ENCODE data around the gene METTL1. TPM values are rescaled to one million over a fixed set of nuclear protein-coding genes. Genes with fewer than 3 reads are reported as not detected.
A peak's percentile ranks its signal among the peaks of the same experiment; 100 is the strongest.

Gene METTL1
- total and polyA plus RNA-seq, 9 of the 15 experiments (the other 6 are each of a cell fraction or from before 2014, with no cell fraction given) = 12.6 to 65.9 (median 39.2) TPM

DNA sequence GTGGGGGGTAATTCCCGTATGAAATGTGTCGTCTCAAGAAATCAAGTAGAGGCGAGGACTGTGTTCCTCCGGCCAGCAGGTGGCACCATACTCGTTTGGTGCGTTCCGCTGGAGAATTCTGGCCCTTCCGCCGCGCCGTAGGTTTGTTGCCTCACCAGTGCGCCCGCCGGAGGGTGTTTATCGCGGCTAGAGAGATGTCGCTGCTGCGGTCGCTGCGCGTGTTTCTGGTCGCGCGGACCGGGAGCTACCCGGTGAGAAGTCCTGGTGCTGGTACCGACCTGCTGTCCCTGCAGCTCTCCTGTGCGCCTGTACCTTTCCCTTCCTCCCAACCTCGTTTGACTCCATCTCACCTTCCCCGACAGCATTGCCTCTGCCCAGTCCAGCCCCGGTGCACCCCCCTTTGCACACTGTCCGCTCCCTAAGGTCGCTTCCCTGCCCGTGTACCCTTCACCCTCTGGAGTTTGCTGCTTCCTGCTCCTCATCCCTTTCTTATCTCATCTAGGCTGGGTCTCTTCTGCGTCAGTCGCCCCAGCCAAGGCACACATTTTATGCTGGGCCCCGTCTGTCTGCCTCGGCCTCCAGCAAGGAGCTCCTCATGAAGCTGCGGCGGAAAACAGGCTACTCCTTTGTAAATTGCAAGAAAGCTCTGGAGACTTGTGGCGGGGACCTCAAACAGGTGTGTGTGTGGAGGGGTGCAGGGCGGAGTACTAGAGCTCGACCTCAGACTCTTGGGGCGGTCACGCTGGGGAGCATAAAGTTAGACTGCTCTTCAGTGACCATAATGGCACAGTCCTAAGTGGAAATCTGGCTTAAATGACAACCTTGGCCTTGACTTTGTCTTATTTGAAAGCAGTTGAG, 10.9 kb upstream of the METTL1 start, which contains the start of gene TSFM (continued):
- TF ChIP-seq, protein P1, sequence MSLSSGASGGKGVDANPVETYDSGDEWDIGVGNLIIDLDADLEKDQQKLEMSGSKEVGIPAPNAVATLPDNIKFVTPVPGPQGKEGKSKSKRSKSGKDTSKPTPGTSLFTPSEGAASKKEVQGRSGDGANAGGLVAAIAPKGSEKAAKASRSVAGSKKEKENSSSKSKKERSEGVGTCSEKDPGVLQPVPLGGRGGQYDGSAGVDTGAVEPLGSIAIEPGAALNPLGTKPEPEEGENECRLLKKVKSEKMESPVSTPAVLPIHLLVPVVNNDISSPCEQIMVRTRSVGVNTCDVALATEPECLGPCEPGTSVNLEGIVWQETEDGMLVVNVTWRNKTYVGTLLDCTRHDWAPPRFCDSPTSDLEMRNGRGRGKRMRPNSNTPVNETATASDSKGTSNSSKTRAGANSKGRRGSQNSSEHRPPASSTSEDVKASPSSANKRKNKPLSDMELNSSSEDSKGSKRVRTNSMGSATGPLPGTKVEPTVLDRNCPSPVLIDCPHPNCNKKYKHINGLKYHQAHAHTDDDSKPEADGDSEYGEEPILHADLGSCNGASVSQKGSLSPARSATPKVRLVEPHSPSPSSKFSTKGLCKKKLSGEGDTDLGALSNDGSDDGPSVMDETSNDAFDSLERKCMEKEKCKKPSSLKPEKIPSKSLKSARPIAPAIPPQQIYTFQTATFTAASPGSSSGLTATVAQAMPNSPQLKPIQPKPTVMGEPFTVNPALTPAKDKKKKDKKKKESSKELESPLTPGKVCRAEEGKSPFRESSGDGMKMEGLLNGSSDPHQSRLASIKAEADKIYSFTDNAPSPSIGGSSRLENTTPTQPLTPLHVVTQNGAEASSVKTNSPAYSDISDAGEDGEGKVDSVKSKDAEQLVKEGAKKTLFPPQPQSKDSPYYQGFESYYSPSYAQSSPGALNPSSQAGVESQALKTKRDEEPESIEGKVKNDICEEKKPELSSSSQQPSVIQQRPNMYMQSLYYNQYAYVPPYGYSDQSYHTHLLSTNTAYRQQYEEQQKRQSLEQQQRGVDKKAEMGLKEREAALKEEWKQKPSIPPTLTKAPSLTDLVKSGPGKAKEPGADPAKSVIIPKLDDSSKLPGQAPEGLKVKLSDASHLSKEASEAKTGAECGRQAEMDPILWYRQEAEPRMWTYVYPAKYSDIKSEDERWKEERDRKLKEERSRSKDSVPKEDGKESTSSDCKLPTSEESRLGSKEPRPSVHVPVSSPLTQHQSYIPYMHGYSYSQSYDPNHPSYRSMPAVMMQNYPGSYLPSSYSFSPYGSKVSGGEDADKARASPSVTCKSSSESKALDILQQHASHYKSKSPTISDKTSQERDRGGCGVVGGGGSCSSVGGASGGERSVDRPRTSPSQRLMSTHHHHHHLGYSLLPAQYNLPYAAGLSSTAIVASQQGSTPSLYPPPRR (CRISPR knock-in tag; IDR thresholded peaks at IDR 0.05; ENCODE audit: borderline replicate concordance) = no peak
- peak; percentile 43; the same call in 1 of the 2 replicates for TF ChIP-seq ZFX (CRISPR knock-in tag; IDR thresholded peaks at IDR 0.05)
- TF ChIP-seq SRSF1 (IDR thresholded peaks at IDR 0.05; ENCODE audit: low read depth, low read length) = no peak
- no peak for TF ChIP-seq WHSC1 (IDR thresholded peaks at IDR 0.05; ENCODE audit: low read length)
- peak; percentile 47 for TF ChIP-seq NFIC (IDR thresholded peaks at IDR 0.05)
- no peak for TF ChIP-seq ZSCAN29 (IDR thresholded peaks at IDR 0.05)
- no peak for TF ChIP-seq NR4A1 (CRISPR knock-in tag; IDR thresholded peaks at IDR 0.05)
- no peak; the same call in 1 of the 2 replicates for TF ChIP-seq NR4A1 (tag; IDR thresholded peaks at IDR 0.05)
- TF ChIP-seq PHB (CRISPR knock-in tag; IDR thresholded peaks at IDR 0.05) = no peak
- TF ChIP-seq, protein P2, sequence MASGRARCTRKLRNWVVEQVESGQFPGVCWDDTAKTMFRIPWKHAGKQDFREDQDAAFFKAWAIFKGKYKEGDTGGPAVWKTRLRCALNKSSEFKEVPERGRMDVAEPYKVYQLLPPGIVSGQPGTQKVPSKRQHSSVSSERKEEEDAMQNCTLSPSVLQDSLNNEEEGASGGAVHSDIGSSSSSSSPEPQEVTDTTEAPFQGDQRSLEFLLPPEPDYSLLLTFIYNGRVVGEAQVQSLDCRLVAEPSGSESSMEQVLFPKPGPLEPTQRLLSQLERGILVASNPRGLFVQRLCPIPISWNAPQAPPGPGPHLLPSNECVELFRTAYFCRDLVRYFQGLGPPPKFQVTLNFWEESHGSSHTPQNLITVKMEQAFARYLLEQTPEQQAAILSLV (tag; IDR thresholded peaks at IDR 0.05) = peak; percentile 67; the same call in 1 of the 2 replicates
- no peak for TF ChIP-seq MECOM (CRISPR knock-in tag; IDR thresholded peaks at IDR 0.05)
- peak; percentile 87 for TF ChIP-seq DIDO1 (tag; IDR thresholded peaks at IDR 0.05; ENCODE audit: low read depth)
- no peak for TF ChIP-seq MCM3 (IDR thresholded peaks at IDR 0.05)
- TF ChIP-seq KAT7 (CRISPR knock-in tag; IDR thresholded peaks at IDR 0.05; ENCODE audit: borderline replicate concordance) = peak; percentile 93; the same call in 1 of the 2 replicates
- TF ChIP-seq, protein P3, sequence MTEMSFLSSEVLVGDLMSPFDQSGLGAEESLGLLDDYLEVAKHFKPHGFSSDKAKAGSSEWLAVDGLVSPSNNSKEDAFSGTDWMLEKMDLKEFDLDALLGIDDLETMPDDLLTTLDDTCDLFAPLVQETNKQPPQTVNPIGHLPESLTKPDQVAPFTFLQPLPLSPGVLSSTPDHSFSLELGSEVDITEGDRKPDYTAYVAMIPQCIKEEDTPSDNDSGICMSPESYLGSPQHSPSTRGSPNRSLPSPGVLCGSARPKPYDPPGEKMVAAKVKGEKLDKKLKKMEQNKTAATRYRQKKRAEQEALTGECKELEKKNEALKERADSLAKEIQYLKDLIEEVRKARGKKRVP (CRISPR knock-in tag; IDR thresholded peaks at IDR 0.05) = peak; percentile 57; the same call in 1 of the 2 replicates
- TF ChIP-seq FOXP1 (CRISPR knock-in tag; IDR thresholded peaks at IDR 0.05) = peak; percentile 90; the same call in 1 of the 2 replicates
- peak; percentile 97 for TF ChIP-seq RBBP5 (IDR thresholded peaks at IDR 0.05; ENCODE audit: borderline replicate concordance, insufficient read depth, low read length, poor library complexity, severe bottlenecking)
- no peak for TF ChIP-seq MCM5 (IDR thresholded peaks at IDR 0.05; ENCODE audit: low read depth)
- TF ChIP-seq ATF7 (IDR thresholded peaks at IDR 0.05) = peak; percentile 90
- TF ChIP-seq NR2C1 (IDR thresholded peaks at IDR 0.05) = peak; percentile 52; the same call in 1 of the 2 replicates
- TF ChIP-seq NR2C1 (tag; IDR thresholded peaks at IDR 0.05) = peak; percentile 66
- TF ChIP-seq JUN (IDR thresholded peaks at IDR 0.05; ENCODE audit: borderline replicate concordance, low read depth, low read length) = peak; percentile 82
- 0 out of 2 replicates have a peak, but pooled peaks have one; percentile 39 for TF ChIP-seq JUN (CRISPR knock-in tag; IDR thresholded peaks at IDR 0.05; ENCODE audit: borderline replicate concordance)

Data from K562 (cell line).